Coronary artery (tissue), 2 donors: Measurements from ENCODE around the gene CABP2.

Source experiments
- DNase-seq: peaks from one replicate; pipeline ENCODE4 v3.0.0-alpha.2; 2017; ENCODE audit warnings: low spot score
- H3K27ac ChIP-seq, 2 donors: fragments of 200-600 bp; sonication (generic); one replicate each; pipeline ENCODE4 v1.5.1; 2016 to 2019
- H3K4me3 ChIP-seq: fragments of 200-600 bp; sonication (generic); 2 replicates; pipeline ENCODE4 v1.5.1; 2016; ENCODE audit warnings: mild to moderate bottlenecking, moderate library complexity
- TF ChIP-seq, protein P1 (sequence below): fragments of 200-600 bp; sonication (generic); IDR thresholded peaks from one replicate; pipeline ENCODE4 v1.5.1; 2019; ENCODE audit warnings: antibody characterized with exemption

CABP2 gene

DNA sequence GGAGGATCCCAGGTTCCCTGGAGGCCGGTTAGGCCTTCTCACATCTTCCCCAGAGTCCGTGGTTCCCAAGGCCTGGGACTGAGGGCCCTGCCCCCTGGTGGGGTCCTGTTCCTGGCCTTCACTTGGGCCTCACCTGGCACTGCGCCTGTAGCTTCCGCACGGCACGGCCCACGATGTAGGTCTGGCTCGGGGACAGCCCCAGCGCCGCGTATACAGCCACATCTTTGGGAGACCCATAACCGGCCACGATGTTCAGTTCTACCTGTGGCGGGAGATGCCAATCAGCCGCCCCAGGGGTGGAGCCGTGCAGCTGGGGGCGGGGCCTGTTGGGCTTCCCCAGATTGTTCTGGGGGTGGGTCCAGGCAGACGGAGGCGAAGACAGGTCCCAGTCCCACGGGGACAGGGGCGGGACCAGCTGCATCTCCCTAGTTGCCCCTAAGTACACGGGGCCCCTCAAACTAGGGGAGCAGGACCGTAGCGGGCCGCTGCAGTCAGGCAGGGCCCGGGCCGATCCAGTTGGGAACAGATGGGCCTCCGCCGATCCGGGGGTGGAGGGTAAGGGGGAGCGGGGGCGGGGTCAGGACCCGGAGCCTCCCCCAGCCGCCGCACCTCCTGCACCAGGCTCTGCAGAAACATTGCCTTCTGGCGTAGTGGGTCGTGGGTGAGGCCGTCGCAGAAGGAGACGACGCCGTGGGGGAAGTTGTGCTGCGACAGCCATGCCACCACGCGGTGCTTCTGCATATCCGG, 30.3 kb downstream of the CABP2 start:
- TF ChIP-seq, protein P1, sequence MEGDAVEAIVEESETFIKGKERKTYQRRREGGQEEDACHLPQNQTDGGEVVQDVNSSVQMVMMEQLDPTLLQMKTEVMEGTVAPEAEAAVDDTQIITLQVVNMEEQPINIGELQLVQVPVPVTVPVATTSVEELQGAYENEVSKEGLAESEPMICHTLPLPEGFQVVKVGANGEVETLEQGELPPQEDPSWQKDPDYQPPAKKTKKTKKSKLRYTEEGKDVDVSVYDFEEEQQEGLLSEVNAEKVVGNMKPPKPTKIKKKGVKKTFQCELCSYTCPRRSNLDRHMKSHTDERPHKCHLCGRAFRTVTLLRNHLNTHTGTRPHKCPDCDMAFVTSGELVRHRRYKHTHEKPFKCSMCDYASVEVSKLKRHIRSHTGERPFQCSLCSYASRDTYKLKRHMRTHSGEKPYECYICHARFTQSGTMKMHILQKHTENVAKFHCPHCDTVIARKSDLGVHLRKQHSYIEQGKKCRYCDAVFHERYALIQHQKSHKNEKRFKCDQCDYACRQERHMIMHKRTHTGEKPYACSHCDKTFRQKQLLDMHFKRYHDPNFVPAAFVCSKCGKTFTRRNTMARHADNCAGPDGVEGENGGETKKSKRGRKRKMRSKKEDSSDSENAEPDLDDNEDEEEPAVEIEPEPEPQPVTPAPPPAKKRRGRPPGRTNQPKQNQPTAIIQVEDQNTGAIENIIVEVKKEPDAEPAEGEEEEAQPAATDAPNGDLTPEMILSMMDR: no peak
- no peak for DNase-seq
- Histone ChIP-seq H3K4me3 (no peak overlapping the region), H3K27ac (no peak overlapping the region)

DNA sequence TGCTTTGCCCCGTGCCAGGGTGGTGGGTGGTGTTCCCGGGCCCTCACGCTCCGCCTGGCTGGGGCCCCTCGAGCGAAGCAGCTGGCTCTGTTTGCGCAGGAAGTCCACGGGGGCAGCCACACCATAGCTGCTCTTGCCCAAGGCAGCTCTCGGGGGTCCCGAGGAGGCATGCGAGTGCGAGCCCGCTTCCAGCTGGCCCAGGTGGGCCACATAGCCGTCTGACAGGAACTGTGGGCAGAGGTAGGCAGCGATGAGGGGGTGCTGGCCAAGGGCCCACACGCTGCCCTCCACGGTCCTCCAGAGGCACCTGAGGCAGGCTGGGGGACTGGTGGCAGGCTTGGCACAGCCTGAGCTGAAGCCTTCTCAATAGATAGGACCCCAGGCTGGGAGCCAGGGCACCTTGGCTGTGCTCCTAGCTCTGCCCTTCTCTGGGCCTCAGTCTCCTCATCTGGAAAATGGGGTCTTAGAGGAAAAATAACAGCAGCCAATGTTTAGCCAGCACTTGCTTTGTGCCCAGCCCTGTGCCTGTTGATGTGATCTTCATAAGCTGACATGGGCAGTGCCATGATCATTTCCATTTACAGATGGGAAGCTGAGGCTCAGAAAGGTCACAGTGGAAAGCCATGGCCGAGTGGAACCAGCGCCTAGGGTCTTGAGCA, 31.0 kb downstream of the CABP2 start:
- Histone ChIP-seq H3K27ac (no peak overlapping the region), H3K4me3 (no peak overlapping the region)
- TF ChIP-seq, protein P1: no peak
- DNase-seq: no peak

DNA sequence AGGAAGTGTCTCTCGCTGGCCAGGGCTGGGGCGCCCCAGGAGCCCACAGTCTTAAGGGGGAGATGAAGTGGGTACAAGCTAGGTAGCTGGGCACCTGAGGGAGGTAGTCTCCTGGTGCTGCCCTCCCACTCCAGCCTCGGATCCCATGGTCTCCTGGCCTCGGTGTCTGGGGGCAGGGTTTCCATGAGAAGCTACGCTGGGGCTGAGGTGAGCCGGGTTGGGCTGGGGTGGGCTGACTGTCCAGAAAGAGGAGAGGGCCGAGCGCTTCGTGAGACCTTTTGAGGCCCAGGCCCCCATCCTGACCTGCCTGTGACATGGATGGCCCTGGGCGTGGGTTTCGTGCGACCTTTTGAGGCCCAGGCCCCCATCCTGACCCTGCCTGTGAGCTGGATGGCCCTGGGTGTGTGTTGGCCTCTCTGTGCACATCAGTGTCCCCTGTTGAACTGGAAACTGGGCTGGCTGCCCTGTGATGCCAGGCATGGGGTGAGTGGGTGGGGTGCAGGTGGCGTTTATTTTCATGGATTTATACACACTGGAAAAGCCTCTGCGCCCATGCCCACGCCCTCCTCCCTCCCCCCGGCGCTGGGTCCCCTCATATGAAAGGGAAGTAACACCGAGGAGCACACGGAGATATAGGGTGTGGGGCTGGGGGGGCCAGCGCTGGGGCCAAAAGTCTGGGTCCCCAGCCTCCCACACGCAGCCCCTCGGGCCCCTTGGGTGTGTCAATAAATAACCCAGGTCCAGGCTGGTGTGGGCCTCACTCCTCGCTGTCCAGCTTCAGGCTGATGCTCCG, 31.8 kb downstream of the CABP2 start:
- DNase-seq: no peak
- TF ChIP-seq, protein P1: no peak
- H3K27ac ChIP-seq: no peak overlapping the region
- no peak overlapping the region for H3K4me3 ChIP-seq

DNA sequence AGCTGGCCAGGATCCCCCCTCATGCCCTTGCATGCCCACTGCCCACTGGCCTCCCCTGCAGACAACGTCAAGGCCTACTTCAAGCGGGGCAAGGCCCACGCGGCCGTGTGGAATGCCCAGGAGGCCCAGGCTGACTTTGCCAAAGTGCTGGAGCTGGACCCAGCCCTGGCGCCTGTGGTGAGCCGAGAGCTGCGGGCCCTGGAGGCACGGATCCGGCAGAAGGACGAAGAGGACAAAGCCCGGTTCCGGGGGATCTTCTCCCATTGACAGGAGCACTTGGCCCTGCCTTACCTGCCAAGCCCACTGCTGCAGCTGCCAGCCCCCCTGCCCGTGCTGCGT, 32.5 kb downstream of the CABP2 start:
- H3K4me3 ChIP-seq: no peak overlapping the region
- TF ChIP-seq, protein P1: no peak
- DNase-seq: no peak
- H3K27ac ChIP-seq: no peak overlapping the region

DNA sequence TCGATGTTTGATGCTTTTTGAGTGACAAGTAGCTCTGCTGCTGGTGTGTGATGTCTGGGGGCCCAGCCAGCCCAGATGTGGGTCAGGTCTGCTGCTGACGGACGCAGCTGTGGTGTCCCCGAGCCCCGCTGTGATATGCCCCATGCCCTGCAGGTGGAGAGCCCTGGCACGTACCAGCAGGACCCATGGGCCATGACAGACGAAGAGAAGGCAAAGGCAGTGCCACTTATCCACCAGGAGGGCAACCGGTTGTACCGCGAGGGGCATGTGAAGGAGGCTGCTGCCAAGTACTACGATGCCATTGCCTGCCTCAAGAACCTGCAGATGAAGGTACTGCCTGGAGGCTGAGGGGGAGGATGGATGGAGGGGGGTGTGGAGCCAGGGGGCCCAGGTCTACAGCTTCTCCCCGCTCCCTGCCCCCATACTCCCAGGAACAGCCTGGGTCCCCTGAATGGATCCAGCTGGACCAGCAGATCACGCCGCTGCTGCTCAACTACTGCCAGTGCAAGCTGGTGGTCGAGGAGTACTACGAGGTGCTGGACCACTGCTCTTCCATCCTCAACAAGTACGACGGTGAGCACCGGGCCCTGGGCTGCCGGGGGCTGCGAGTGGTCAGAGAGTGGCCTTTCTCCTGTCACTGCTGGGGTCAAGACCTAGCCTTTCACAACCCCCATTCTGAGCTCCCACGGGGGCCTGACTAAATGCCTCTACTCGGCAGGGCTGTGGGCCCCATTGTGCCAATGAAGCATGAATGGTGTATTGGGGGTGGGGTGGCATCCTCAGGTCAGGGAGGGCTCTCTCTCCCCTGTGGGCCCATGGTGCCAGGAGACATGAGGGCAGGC, 33.1 kb downstream of the CABP2 start:
- Histone ChIP-seq H3K4me3 (no peak overlapping the region), H3K27ac (no peak overlapping the region)
- TF ChIP-seq, protein P1: no peak
- DNase-seq: no peak

DNA sequence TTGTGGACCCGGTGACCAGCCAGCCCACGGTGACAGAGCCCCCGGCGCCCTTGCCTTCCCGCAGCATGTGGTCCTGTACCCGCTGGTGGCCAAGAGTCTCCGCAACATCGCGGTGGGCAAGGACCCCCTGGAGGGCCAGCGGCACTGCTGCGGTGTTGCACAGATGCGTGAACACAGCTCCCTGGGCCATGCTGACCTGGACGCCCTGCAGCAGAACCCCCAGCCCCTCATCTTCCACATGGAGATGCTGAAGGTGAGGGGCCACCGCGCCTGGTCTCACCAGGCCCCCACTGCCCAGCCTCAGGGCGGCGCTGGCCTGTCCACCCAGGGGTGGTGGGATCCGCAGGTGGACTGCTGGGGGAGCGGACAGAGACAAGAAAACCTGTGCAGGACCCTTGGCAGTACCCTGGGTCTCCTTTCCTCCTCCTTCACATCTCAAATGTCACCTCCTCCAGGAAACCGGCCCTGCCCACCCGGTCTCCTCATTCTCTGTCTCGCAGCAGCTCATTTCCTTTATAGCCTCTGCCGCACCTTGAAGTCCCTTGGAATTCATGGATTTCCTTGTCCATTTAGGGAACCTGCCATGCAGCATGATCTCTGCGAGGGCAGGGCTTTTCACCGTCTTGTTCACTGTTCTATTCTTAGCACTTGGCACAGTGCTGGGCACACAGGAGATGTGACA, 33.9 kb downstream of the CABP2 start:
- TF ChIP-seq, protein P1: no peak
- no peak overlapping the region for H3K27ac ChIP-seq
- DNase-seq: no peak

More for the DNA sequence above, 33.9 kb downstream of the CABP2 start:
- H3K4me3 ChIP-seq: no peak overlapping the region
